CD4-positive, alpha-beta T cell treated with Interleukin-17A for 1 hour (primary cell): ENCODE results near the gene NR3C1.
"Not testable (repeated sequence)": the region's sequence is repeated elsewhere in the genome, so short reads cannot be mapped to it uniquely, and the experiment has no call there.

Experiments used
- DNase-seq: peaks from one replicate; pipeline ENCODE4 v3.0.0-alpha.2; 2020

Gene NR3C1

GRCh38 chr5:143329843-143330242, 73.6 kb downstream of the NR3C1 start:
- no peak for DNase-seq

GRCh38 chr5:143328589-143329220, 74.8 kb downstream of the NR3C1 start:
- no peak for DNase-seq

- DNase-seq: not testable (repeated sequence)
Observed at GRCh38 chr5:143325086-143325485, 78.4 kb downstream of the NR3C1 start.

- not testable (repeated sequence) for DNase-seq
Observed at GRCh38 chr5:143322931-143323630, 80.4 kb downstream of the NR3C1 start.

- DNase-seq: no peak
Observed at GRCh38 chr5:143322176-143322575, 81.3 kb downstream of the NR3C1 start.

GRCh38 chr5:143319437-143320227, 83.9 kb downstream of the NR3C1 start:
- DNase-seq: no peak

GRCh38 chr5:143318833-143319232, 84.7 kb downstream of the NR3C1 start:
- DNase-seq: no peak

- DNase-seq: no peak
Observed at GRCh38 chr5:143318270-143318669, 85.2 kb downstream of the NR3C1 start.

- no peak for DNase-seq
Observed at GRCh38 chr5:143316844-143317631, 86.4 kb downstream of the NR3C1 start.

- no peak for DNase-seq
Observed at GRCh38 chr5:143316337-143316736, 87.1 kb downstream of the NR3C1 start.

GRCh38 chr5:143315929-143316328, 87.6 kb downstream of the NR3C1 start:
- DNase-seq: no peak

GRCh38 chr5:143315214-143315613, 88.3 kb downstream of the NR3C1 start:
- no peak for DNase-seq

- no peak for DNase-seq
Observed at GRCh38 chr5:143314659-143315058, 88.8 kb downstream of the NR3C1 start.

GRCh38 chr5:143314099-143314498, 89.4 kb downstream of the NR3C1 start:
- no peak for DNase-seq

GRCh38 chr5:143313298-143313852, 90.1 kb downstream of the NR3C1 start:
- DNase-seq: no peak

- no peak for DNase-seq
Observed at GRCh38 chr5:143312822-143313221, 90.7 kb downstream of the NR3C1 start.

- no peak for DNase-seq
Observed at GRCh38 chr5:143311955-143312354, 91.5 kb downstream of the NR3C1 start.

GRCh38 chr5:143311428-143311827, 92.1 kb downstream of the NR3C1 start:
- DNase-seq: no peak

- no peak for DNase-seq
Observed at GRCh38 chr5:143309661-143310431, 93.6 kb downstream of the NR3C1 start.

- no peak for DNase-seq
Observed at GRCh38 chr5:143308731-143309130, 94.8 kb downstream of the NR3C1 start.

- no peak for DNase-seq
Observed at GRCh38 chr5:143306040-143306439, 97.4 kb downstream of the NR3C1 start.
